H1 (cell line): ENCODE results near the gene ABCD4. TPM values are rescaled to one million over a fixed set of nuclear protein-coding genes. Genes with fewer than 3 reads are reported as not detected.
A peak's percentile ranks its signal among the peaks of the same experiment; 100 is the strongest.

Experiments used
- CREB1 ChIP-seq: IDR thresholded peaks from 2 replicates; pipeline ENCODE4 v1.6.1; 2012; ENCODE audit warnings: inconsistent platforms
- HDAC2 ChIP-seq, 2 experiments: fragments of 300-600 bp in 1 of 2; sonication (generic) in 1 of 2; IDR thresholded peaks; 2 replicates each; pipeline ENCODE4 v1.6.1; 2011 to 2012; ENCODE audit warnings: low read depth in 2 of 2, low read length in 2 of 2, mild to moderate bottlenecking in 2 of 2, moderate library complexity in 2 of 2, borderline replicate concordance in 1 of 2, inconsistent platforms in 1 of 2
- YY1 ChIP-seq: IDR thresholded peaks from 2 replicates; pipeline ENCODE4 v1.6.1; 2011; ENCODE audit warnings: low read depth, mild to moderate bottlenecking, low read length
- polyA plus RNA-seq, 7 experiments: library from polyadenylated mRNA; depleted of rRNA in 3 of 7; stranded (reverse) in 5 of 7; unstranded in 2 of 7; fragments of >200 nt in 5 of 7; fragments of 200-250 nt in 2 of 7; gene quantifications; 1 replicate in 5 of 7; 2 replicates in 1 of 7; 4 replicates in 1 of 7; pipeline versions ENCODE4 v1.2.1 to v1.2.3, GENCODE V29; 2011 to 2013; ENCODE audit warnings: missing spikeins in 2 of 7, mixed read lengths in 2 of 7
- total RNA-seq: library from RNA; stranded (reverse); fragmentation: NEBNext Ultra II Directional; extraction: Animal tissue kit (Norgen Biotek cat#: 25700); gene quantifications from 2 replicates; pipeline ENCODE4 v1.2.1, GENCODE V29; 2021

The ABCD4 gene
- total and polyA plus RNA-seq, 2 of the 8 experiments (the other 6 are each of a cell fraction or from before 2014, with no cell fraction given) = 47.9 to 97.7 TPM

DNA sequence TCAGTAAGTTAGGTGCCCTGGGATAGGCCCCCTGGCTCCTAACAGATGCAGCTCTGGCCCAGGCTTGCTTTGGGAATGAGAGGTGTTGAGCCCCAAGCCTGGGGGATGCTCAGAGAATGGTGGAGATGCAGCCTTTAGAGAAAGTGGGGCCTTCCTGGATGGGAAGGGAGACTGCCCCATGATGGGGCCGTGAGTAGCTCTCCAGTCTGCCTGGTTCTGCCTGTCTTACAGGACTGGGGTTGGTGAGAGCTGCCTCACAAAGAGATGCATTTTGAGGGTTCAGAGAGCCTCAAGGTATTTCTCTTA lies 45.0 kb upstream of the ABCD4 start (continued):
- TF ChIP-seq HDAC2 (IDR thresholded peaks at IDR 0.05; ENCODE audit: borderline replicate concordance in 1 of 2, low read depth in 2 of 2, low read length in 2 of 2) (peak in 1 of 2 experiments; percentile 17; a peak in 1 of 4 replicates), CREB1 (0 out of 2 replicates have a peak, but pooled peaks have one; percentile 0), YY1 (0 out of 2 replicates have a peak, but pooled peaks have one; percentile 6)
